Transverse colon (tissue), 3 donors: ENCODE results near the gene EIF2S3B.
"Not testable (repeated sequence)": the region's sequence is repeated elsewhere in the genome, so short reads cannot be mapped to it uniquely, and the experiment has no call there.

Source experiments
- CTCF ChIP-seq, 5 experiments: fragments of 200-600 bp in 3 of 5; fragments of 450-650 bp in 2 of 5; sonication (generic) in 3 of 5; IDR thresholded peaks; 1 replicate in 2 of 5; 2 replicates in 3 of 5; pipeline ENCODE4 v1.5.1; 2016 to 2017; ENCODE audit warnings: antibody characterized with exemption in 5 of 5, inconsistent platforms in 3 of 5, mild to moderate bottlenecking in 2 of 5, moderate library complexity in 1 of 5
- EP300 ChIP-seq: sonication (generic); formaldehyde crosslinking; IDR thresholded peaks from one replicate; pipeline ENCODE4 v1.6.1; 2017; ENCODE audit warnings: antibody characterized with exemption, low read depth
- POLR2A ChIP-seq: fragments of 450-650 bp; IDR thresholded peaks from one replicate; pipeline ENCODE4 v1.6.1; 2016; ENCODE audit warnings: antibody characterized with exemption, mild to moderate bottlenecking, moderate library complexity

DNA sequence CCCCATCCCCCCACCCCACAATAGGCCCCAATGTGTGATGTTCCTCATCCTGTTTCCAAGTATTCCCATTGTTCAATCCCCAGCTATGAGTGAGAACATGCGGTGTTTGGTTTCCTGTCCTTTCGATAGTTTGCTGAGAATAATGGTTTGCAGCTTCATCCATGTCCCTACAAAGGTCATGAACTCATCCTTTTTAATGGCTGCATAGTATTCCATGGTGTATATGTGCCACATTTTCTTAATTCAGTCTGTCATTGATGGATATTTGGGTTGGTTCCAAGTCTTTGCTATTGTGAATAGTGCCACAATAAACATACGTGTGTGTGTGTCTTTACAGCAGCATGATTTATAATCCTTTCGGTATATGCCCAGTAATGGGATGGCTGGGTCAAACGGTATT lies 32.9 kb upstream of the EIF2S3B start:
- not testable (repeated sequence) for TF ChIP-seq POLR2A; CTCF (IDR thresholded peaks at IDR 0.05); EP300
